ENCODE data around the gene FAM162A. TPM values are rescaled to one million over a fixed set of nuclear protein-coding genes. Genes with fewer than 3 reads are reported as not detected.

FAM162A gene
- polyA plus RNA-seq, 2 donors, result 242 TPM

- Histone ChIP-seq H3K36me3 (ENCODE audit: control insufficient read depth in 2 of 2, insufficient read depth in 2 of 2, low read length in 1 of 2) (peaks cover 5 to 13% of the 10 kb centered on the region in 2 donors), H3K4me1 (ENCODE audit: control insufficient read depth in 2 of 2, insufficient read depth in 2 of 2, low read length in 1 of 2) (no peaks in the 10 kb centered on the region), H3K9me3 (ENCODE audit: control insufficient read depth in 2 of 2, insufficient read depth in 1 of 2, low read depth in 1 of 2, low read length in 1 of 2) (no peaks in the 10 kb centered on the region), H3K27me3 (ENCODE audit: control insufficient read depth in 1 of 2, insufficient read depth in 2 of 2, low read length in 2 of 2) (no peaks in the 10 kb centered on the region), H3K4me3 (ENCODE audit: low read depth in 1 of 2, low read length in 2 of 2) (no peak overlapping the region), H3K27ac (ENCODE audit: low read depth in 2 of 2, low read length in 1 of 2) (peak overlapping the region in 1 of 2 donors; percentile 30)
- WGBS, 2 donors, result 86 to 89% methylated on average over 6 of the region's 6 CpGs
Observed at GRCh38 chr3:122410639-122411038, 26.7 kb downstream of the FAM162A start.

GRCh38 chr3:122414391-122414790 lies 30.4 kb downstream of the FAM162A start:
- Histone ChIP-seq H3K27ac (ENCODE audit: low read depth in 2 of 2, low read length in 1 of 2) (no peak overlapping the region), H3K9me3 (ENCODE audit: control insufficient read depth in 2 of 2, insufficient read depth in 1 of 2, low read depth in 1 of 2, low read length in 1 of 2) (no peaks in the 10 kb centered on the region), H3K4me1 (ENCODE audit: control insufficient read depth in 2 of 2, insufficient read depth in 2 of 2, low read length in 1 of 2) (peaks cover 3% of the 10 kb centered on the region in 2 donors), H3K4me3 (ENCODE audit: low read depth in 1 of 2, low read length in 2 of 2) (no peak overlapping the region), H3K36me3 (ENCODE audit: control insufficient read depth in 2 of 2, insufficient read depth in 2 of 2, low read length in 1 of 2) (peaks cover 4 to 6% of the 10 kb centered on the region in 2 donors), H3K27me3 (ENCODE audit: control insufficient read depth in 1 of 2, insufficient read depth in 2 of 2, low read length in 2 of 2) (no peaks in the 10 kb centered on the region)
- 75 to 79% methylated on average over 3 of the region's 3 CpGs for WGBS, 2 donors

- H3K27ac ChIP-seq (ENCODE audit: low read depth in 2 of 2, low read length in 1 of 2), result peak overlapping the region; percentile 85 to 96
- peaks cover 3% of the 10 kb centered on the region in 2 donors for H3K4me1 ChIP-seq (ENCODE audit: control insufficient read depth in 2 of 2, insufficient read depth in 2 of 2, low read length in 1 of 2)
- WGBS, 2 donors, result 19 to 24% methylated on average over 10 of the region's 10 CpGs
- H3K36me3 ChIP-seq (ENCODE audit: control insufficient read depth in 2 of 2, insufficient read depth in 2 of 2, low read length in 1 of 2), result no peaks in the 10 kb centered on the region
- no peaks in the 10 kb centered on the region for H3K9me3 ChIP-seq (ENCODE audit: control insufficient read depth in 2 of 2, insufficient read depth in 1 of 2, low read depth in 1 of 2, low read length in 1 of 2)
- H3K4me3 ChIP-seq (ENCODE audit: low read depth in 1 of 2, low read length in 2 of 2), result peak overlapping the region; percentile 56 to 95
- no peaks in the 10 kb centered on the region for H3K27me3 ChIP-seq (ENCODE audit: control insufficient read depth in 1 of 2, insufficient read depth in 2 of 2, low read length in 2 of 2)
Observed at GRCh38 chr3:122415104-122415744, 31.2 kb downstream of the FAM162A start.

DNA sequence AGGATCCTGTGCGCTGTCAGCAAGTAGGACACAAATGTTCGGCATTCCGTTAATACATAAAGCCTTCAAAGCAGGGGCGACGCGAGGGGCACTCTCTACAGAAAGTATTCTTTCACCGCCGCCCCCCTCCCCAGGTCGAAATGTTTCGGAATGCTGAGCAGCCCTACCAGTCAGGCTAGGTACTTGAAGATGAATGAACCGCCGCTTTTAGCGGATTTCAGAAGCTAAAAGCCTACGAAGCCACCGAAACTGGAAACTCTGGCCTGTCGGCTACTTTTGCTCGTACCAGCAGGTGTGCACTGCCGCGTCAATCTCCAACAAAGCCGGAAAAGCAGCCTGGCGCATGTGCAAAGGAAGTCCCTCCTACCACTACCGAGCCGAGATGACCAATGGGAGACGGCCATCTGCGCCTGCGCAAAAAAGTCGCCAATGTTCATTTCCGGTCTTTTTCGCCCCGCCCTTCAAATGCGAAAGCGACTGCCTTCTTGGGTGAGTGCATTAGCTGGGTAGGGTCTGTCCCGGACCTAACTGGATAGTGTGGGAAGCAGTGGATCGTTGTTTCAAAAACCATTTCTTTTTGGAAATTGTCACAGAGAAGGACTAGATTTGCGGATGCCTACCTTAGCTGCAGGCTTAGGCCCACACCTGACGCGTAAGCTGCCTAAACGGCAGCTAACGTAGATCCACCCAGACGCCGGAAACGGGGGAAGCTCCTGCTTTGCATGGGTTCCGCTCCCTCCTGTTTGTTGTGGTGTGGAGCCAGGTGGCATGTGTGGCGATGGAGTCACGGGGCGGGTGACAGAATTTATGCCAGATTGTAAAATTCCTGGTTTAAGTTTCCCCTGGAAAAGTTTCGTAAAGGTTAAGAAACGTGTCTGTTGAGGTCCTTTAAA lies 32.0 kb downstream of the FAM162A start, which contains the start of gene WDR5B:
Gene WDR5B, minus strand, starts transcription at position 301 of the 893 bp plus-strand sequence. CDS start 534 bp downstream, outside the sequence.
- H3K4me3 ChIP-seq (ENCODE audit: low read depth in 1 of 2, low read length in 2 of 2), result peak within 1 kb of the TSS; percentile 65 to 95
- H3K27me3 ChIP-seq (ENCODE audit: control insufficient read depth in 1 of 2, insufficient read depth in 2 of 2, low read length in 2 of 2), result no peaks in the 10 kb centered on the region
- H3K36me3 ChIP-seq (ENCODE audit: control insufficient read depth in 2 of 2, insufficient read depth in 2 of 2, low read length in 1 of 2), result no peaks in the 10 kb centered on the region
- WGBS, 2 donors, result 0% methylated on average over 48 of the region's 48 CpGs
- H3K9me3 ChIP-seq (ENCODE audit: control insufficient read depth in 2 of 2, insufficient read depth in 1 of 2, low read depth in 1 of 2, low read length in 1 of 2), result no peaks in the 10 kb centered on the region
- H3K4me1 ChIP-seq (ENCODE audit: control insufficient read depth in 2 of 2, insufficient read depth in 2 of 2, low read length in 1 of 2), result peaks cover 3% of the 10 kb centered on the region in 2 donors
- H3K27ac ChIP-seq (ENCODE audit: low read depth in 2 of 2, low read length in 1 of 2), result peak within 1 kb of the TSS; percentile 85 to 96

GRCh38 chr3:122416966-122417365 lies 33.0 kb downstream of the FAM162A start:
- H3K36me3 ChIP-seq (ENCODE audit: control insufficient read depth in 2 of 2, insufficient read depth in 2 of 2, low read length in 1 of 2), result no peaks in the 10 kb centered on the region
- H3K27ac ChIP-seq (ENCODE audit: low read depth in 2 of 2, low read length in 1 of 2), result no peak overlapping the region
- H3K4me1 ChIP-seq (ENCODE audit: control insufficient read depth in 2 of 2, insufficient read depth in 2 of 2, low read length in 1 of 2), result peaks cover 3% of the 10 kb centered on the region in 2 donors
- WGBS, 2 donors, result 45 to 51% methylated on average over 14 of the region's 14 CpGs
- no peaks in the 10 kb centered on the region for H3K27me3 ChIP-seq (ENCODE audit: control insufficient read depth in 1 of 2, insufficient read depth in 2 of 2, low read length in 2 of 2)
- peak overlapping the region; percentile 65 to 95 for H3K4me3 ChIP-seq (ENCODE audit: low read depth in 1 of 2, low read length in 2 of 2)
- H3K9me3 ChIP-seq (ENCODE audit: control insufficient read depth in 2 of 2, insufficient read depth in 1 of 2, low read depth in 1 of 2, low read length in 1 of 2), result no peaks in the 10 kb centered on the region

GRCh38 chr3:122421101-122421500 lies 37.1 kb downstream of the FAM162A start:
- Histone ChIP-seq H3K4me3 (ENCODE audit: low read depth in 1 of 2, low read length in 2 of 2) (no peak overlapping the region), H3K27me3 (ENCODE audit: control insufficient read depth in 1 of 2, insufficient read depth in 2 of 2, low read length in 2 of 2) (no peaks in the 10 kb centered on the region), H3K9me3 (ENCODE audit: control insufficient read depth in 2 of 2, insufficient read depth in 1 of 2, low read depth in 1 of 2, low read length in 1 of 2) (no peaks in the 10 kb centered on the region), H3K27ac (ENCODE audit: low read depth in 2 of 2, low read length in 1 of 2) (no peak overlapping the region), H3K4me1 (ENCODE audit: control insufficient read depth in 2 of 2, insufficient read depth in 2 of 2, low read length in 1 of 2) (peaks cover 3% of the 10 kb centered on the region in 2 donors), H3K36me3 (ENCODE audit: control insufficient read depth in 2 of 2, insufficient read depth in 2 of 2, low read length in 1 of 2) (no peaks in the 10 kb centered on the region)
- 69 to 75% methylated on average over 4 of the region's 4 CpGs for WGBS, 2 donors

- Histone ChIP-seq H3K36me3 (ENCODE audit: control insufficient read depth in 2 of 2, insufficient read depth in 2 of 2, low read length in 1 of 2) (peaks cover 2 to 5% of the 10 kb centered on the region in 2 donors), H3K9me3 (ENCODE audit: control insufficient read depth in 2 of 2, insufficient read depth in 1 of 2, low read depth in 1 of 2, low read length in 1 of 2) (no peaks in the 10 kb centered on the region), H3K27me3 (ENCODE audit: control insufficient read depth in 1 of 2, insufficient read depth in 2 of 2, low read length in 2 of 2) (no peaks in the 10 kb centered on the region), H3K4me1 (ENCODE audit: control insufficient read depth in 2 of 2, insufficient read depth in 2 of 2, low read length in 1 of 2) (peaks cover 3% of the 10 kb centered on the region in 2 donors), H3K4me3 (ENCODE audit: low read depth in 1 of 2, low read length in 2 of 2) (no peak overlapping the region), H3K27ac (ENCODE audit: low read depth in 2 of 2, low read length in 1 of 2) (no peak overlapping the region)
- 75 to 86% methylated on average over 2 of the region's 2 CpGs for WGBS, 2 donors
Observed at GRCh38 chr3:122421836-122422235, 37.9 kb downstream of the FAM162A start.

DNA sequence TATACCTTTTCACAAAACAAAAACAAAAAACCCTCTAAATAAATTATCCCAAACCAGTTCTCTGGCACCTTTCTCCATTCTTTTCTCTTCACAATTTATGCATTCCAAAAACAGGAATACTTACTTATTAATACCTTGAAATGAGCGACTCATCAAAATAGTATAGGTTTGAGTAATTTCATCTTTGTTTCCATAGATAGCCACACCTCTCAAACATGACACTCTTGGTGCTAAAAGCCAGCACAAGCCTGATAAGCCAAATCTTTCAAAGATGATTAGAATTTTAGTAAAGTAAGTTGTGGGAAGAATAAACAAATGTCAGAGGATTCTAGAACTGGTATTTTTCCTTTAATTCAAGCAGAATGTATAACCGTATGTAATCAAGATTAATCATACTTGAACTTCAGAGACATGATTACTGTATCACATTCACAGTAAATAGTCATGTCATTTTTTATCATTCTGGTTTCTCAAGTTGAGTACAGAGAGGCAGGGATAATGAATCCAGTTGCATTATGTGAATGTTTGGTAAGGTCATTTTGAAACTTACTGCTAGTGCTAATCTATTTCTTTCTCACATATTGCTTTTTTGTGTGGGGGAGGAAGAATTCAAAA lies 44.0 kb downstream of the FAM162A start:
- H3K4me1 ChIP-seq (ENCODE audit: control insufficient read depth in 2 of 2, insufficient read depth in 2 of 2, low read length in 1 of 2), result no peaks in the 10 kb centered on the region
- peaks cover 5 to 7% of the 10 kb centered on the region in 2 donors for H3K36me3 ChIP-seq (ENCODE audit: control insufficient read depth in 2 of 2, insufficient read depth in 2 of 2, low read length in 1 of 2)
- no peaks in the 10 kb centered on the region for H3K27me3 ChIP-seq (ENCODE audit: control insufficient read depth in 1 of 2, insufficient read depth in 2 of 2, low read length in 2 of 2)
- no peak overlapping the region for H3K27ac ChIP-seq (ENCODE audit: low read depth in 2 of 2, low read length in 1 of 2)
- no peaks in the 10 kb centered on the region for H3K9me3 ChIP-seq (ENCODE audit: control insufficient read depth in 2 of 2, insufficient read depth in 1 of 2, low read depth in 1 of 2, low read length in 1 of 2)
- H3K4me3 ChIP-seq (ENCODE audit: low read depth in 1 of 2, low read length in 2 of 2), result no peak overlapping the region
- WGBS, 2 donors, result 54% methylated on average over 2 of the region's 2 CpGs

GRCh38 chr3:122430371-122430770 lies 46.4 kb downstream of the FAM162A start:
- H3K27ac ChIP-seq (ENCODE audit: low read depth in 2 of 2, low read length in 1 of 2), result no peak overlapping the region
- no peaks in the 10 kb centered on the region for H3K4me1 ChIP-seq (ENCODE audit: control insufficient read depth in 2 of 2, insufficient read depth in 2 of 2, low read length in 1 of 2)
- H3K9me3 ChIP-seq (ENCODE audit: control insufficient read depth in 2 of 2, insufficient read depth in 1 of 2, low read depth in 1 of 2, low read length in 1 of 2), result no peaks in the 10 kb centered on the region
- H3K36me3 ChIP-seq (ENCODE audit: control insufficient read depth in 2 of 2, insufficient read depth in 2 of 2, low read length in 1 of 2), result peaks cover 5 to 7% of the 10 kb centered on the region in 2 donors
- H3K27me3 ChIP-seq (ENCODE audit: control insufficient read depth in 1 of 2, insufficient read depth in 2 of 2, low read length in 2 of 2), result no peaks in the 10 kb centered on the region
- no peak overlapping the region for H3K4me3 ChIP-seq (ENCODE audit: low read depth in 1 of 2, low read length in 2 of 2)
- 89 to 92% methylated on average over 2 of the region's 2 CpGs for WGBS, 2 donors
